Activated CD4-positive, alpha-beta T cell treated with anti-CD3 and anti-CD28 coated beads, Interleukin-2, amount 10 ng/mL, durations not matched to agents 7 days and 5 days (primary cell): ENCODE data around the gene ADAMTS19. TPM values are rescaled to one million over a fixed set of nuclear protein-coding genes. Genes with fewer than 3 reads are reported as not detected.
"Not testable (repeated sequence)": the region's sequence is repeated elsewhere in the genome, so short reads cannot be mapped to it uniquely, and the experiment has no call there.

Experiments used
- CTCF ChIA-PET: fragments of 350-600 bp; sonication (Branson Sonifier 250); formaldehyde crosslinking; loops from one replicate; lab custom pipeline; 2021; ENCODE audit warnings: antibody characterized with exemption; lab: Charles Lee
- POLR2A ChIA-PET: fragments of 350-600 bp; sonication (Branson Sonifier 250); formaldehyde crosslinking; loops from one replicate; lab custom pipeline; 2021; ENCODE audit warnings: antibody characterized with exemption; lab: Charles Lee
- DNase-seq: peaks from one replicate; pipeline ENCODE4 v3.0.0-alpha.2; 2020
- H3K27ac Mint-ChIP-seq: one replicate; pipeline ENCODE4 v1.8.0; 2021; ENCODE audit warnings: mild to moderate bottlenecking, moderate library complexity, mixed read lengths
- H3K27me3 Mint-ChIP-seq: one replicate; pipeline ENCODE4 v1.8.0; 2021; ENCODE audit warnings: mixed read lengths
- H3K36me3 Mint-ChIP-seq: one replicate; pipeline ENCODE4 v1.8.0; 2021; ENCODE audit warnings: low read depth, mixed read lengths
- H3K4me1 Mint-ChIP-seq: one replicate; pipeline ENCODE4 v1.8.0; 2021; ENCODE audit warnings: mixed read lengths
- H3K4me3 Mint-ChIP-seq: one replicate; pipeline ENCODE4 v1.8.0; 2021; ENCODE audit warnings: mild to moderate bottlenecking, moderate library complexity, mixed read lengths
- H3K9me3 Mint-ChIP-seq: one replicate; pipeline ENCODE4 v1.8.0; 2021; ENCODE audit warnings: mixed read lengths
- total RNA-seq, 2 experiments: library from RNA; stranded (reverse); gene quantifications; one replicate each; pipeline ENCODE4 v1.2.3, GENCODE V29; 2021

The ADAMTS19 gene
- total RNA-seq, 2 experiments from 2014 or later = not detected

DNA sequence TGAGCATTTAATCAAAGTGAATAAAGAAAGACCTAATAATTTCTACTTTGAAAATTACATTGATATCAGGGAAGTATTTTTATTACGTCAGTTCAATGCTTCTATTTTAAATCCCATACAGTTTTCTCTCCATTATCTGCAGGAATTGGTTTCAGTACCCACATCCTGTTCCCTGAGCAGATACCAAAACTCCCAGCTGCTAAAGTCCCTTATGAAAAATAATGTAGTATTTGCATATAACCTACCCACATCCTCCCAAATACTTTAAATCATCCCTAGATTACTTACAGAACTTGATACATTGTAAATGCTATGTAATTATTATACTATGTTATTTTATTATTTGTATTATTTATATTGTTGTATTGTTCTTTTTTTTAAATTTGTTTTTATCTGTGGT, 162.4 kb downstream of the ADAMTS19 start:
- no peaks in the 10 kb centered on the region for H3K9me3 Mint-ChIP-seq
- no peaks in the 10 kb centered on the region for H3K36me3 Mint-ChIP-seq
- no peak overlapping the region for H3K4me3 Mint-ChIP-seq
- no peaks in the 10 kb centered on the region for H3K4me1 Mint-ChIP-seq
- POLR2A ChIA-PET = no interaction called here
- CTCF ChIA-PET = no interaction called here
- no peak for DNase-seq
- no peaks in the 10 kb centered on the region for H3K27me3 Mint-ChIP-seq
- no peak overlapping the region for H3K27ac Mint-ChIP-seq

DNA sequence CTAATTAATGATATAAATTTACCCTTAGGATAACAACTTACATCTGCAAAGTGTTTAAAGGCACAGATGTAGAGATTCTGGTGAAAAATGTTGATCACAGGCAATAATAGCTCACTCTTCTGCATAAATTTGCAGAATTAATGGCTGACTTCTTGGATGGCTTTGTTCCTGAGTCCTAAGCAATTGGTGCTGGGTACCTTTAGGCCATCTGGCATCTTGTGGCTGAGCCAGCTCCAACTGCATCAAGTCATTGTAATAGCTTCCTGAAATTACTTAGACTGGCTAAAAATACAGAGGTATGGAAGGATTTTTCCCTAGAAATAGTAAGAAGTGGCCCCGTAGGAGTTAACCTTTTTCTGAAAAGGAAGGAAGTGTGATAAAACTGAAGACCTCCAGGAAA, 169.5 kb downstream of the ADAMTS19 start:
- H3K27ac Mint-ChIP-seq = no peak overlapping the region
- no peaks in the 10 kb centered on the region for H3K36me3 Mint-ChIP-seq
- H3K9me3 Mint-ChIP-seq = no peaks in the 10 kb centered on the region
- H3K27me3 Mint-ChIP-seq = no peaks in the 10 kb centered on the region
- POLR2A ChIA-PET = no interaction called here
- H3K4me3 Mint-ChIP-seq = no peak overlapping the region
- DNase-seq = no peak
- no peaks in the 10 kb centered on the region for H3K4me1 Mint-ChIP-seq
- CTCF ChIA-PET = no interaction called here

DNA sequence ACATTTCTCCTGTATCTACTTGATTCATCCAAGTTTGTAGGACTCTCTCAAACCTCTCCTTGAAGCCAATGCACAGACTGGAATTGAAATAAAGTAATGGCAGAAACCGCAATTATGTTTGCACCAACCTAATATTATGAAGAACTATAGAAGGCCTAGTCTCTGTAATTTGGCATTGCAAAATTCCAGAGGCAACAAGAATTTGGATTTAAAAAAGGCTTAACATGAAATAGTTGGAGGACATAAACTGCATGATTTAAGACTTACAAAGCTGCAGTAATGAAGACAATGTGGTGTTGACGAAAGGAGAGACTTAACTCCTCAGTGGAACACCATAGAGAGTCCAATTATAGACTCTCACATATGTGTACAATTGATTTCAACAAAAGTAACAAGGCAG, 170.0 kb downstream of the ADAMTS19 start:
- ChIA-PET CTCF (no interaction called here), POLR2A (no interaction called here)
- no peak overlapping the region for H3K4me3 Mint-ChIP-seq
- no peaks in the 10 kb centered on the region for H3K9me3 Mint-ChIP-seq
- no peak overlapping the region for H3K27ac Mint-ChIP-seq
- no peak for DNase-seq
- H3K36me3 Mint-ChIP-seq = no peaks in the 10 kb centered on the region
- no peaks in the 10 kb centered on the region for H3K4me1 Mint-ChIP-seq
- H3K27me3 Mint-ChIP-seq = no peaks in the 10 kb centered on the region

- no peak for DNase-seq
- no peaks in the 10 kb centered on the region for H3K36me3 Mint-ChIP-seq
- no peak overlapping the region for H3K27ac Mint-ChIP-seq
- CTCF ChIA-PET = no interaction called here
- no peaks in the 10 kb centered on the region for H3K9me3 Mint-ChIP-seq
- POLR2A ChIA-PET = no interaction called here
- no peaks in the 10 kb centered on the region for H3K4me1 Mint-ChIP-seq
- H3K4me3 Mint-ChIP-seq = no peak overlapping the region
- H3K27me3 Mint-ChIP-seq = no peaks in the 10 kb centered on the region
Observed at GRCh38 chr5:129631961-129632360, 171.9 kb downstream of the ADAMTS19 start.

GRCh38 chr5:129637501-129637900, 177.4 kb downstream of the ADAMTS19 start:
- POLR2A ChIA-PET, H3K4me3 Mint-ChIP-seq, CTCF ChIA-PET, DNase-seq, H3K36me3 Mint-ChIP-seq, H3K27me3 Mint-ChIP-seq, H3K4me1 Mint-ChIP-seq, H3K27ac Mint-ChIP-seq, H3K9me3 Mint-ChIP-seq: not testable (repeated sequence)

- H3K27me3 Mint-ChIP-seq = no peaks in the 10 kb centered on the region
- H3K27ac Mint-ChIP-seq = no peak overlapping the region
- no peak overlapping the region for H3K4me3 Mint-ChIP-seq
- no peaks in the 10 kb centered on the region for H3K9me3 Mint-ChIP-seq
- DNase-seq = no peak
- ChIA-PET POLR2A (no interaction called here), CTCF (no interaction called here)
- H3K36me3 Mint-ChIP-seq = no peaks in the 10 kb centered on the region
- H3K4me1 Mint-ChIP-seq = no peaks in the 10 kb centered on the region
Observed at GRCh38 chr5:129639331-129639730, 179.2 kb downstream of the ADAMTS19 start.

GRCh38 chr5:129652349-129653056, 192.4 kb downstream of the ADAMTS19 start:
- no peak for DNase-seq
- Mint-ChIP-seq H3K27me3 (no peaks in the 10 kb centered on the region), H3K4me1 (no peaks in the 10 kb centered on the region), H3K4me3 (no peak overlapping the region), H3K27ac (no peak overlapping the region), H3K9me3 (no peaks in the 10 kb centered on the region), H3K36me3 (no peaks in the 10 kb centered on the region)
- CTCF ChIA-PET = no interaction called here
- POLR2A ChIA-PET = no interaction called here

DNA sequence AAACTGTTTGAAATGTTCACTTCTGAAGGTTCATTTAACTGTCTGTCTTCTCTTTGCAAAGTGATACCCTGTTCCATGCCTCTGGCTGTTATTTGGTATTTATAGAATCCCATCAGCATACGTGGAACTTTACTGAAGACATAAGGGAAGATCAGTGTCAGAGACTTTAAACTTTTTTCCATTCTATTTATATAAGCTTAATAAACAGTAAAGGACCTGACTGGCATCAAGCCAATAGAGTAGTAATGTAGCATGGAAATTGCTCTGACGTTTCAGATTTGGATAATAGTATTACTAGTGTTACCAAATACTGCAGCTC, 192.9 kb downstream of the ADAMTS19 start:
- POLR2A ChIA-PET = no interaction called here
- H3K4me3 Mint-ChIP-seq = no peak overlapping the region
- H3K36me3 Mint-ChIP-seq = no peaks in the 10 kb centered on the region
- DNase-seq = no peak
- H3K27ac Mint-ChIP-seq = no peak overlapping the region
- no peaks in the 10 kb centered on the region for H3K27me3 Mint-ChIP-seq
- CTCF ChIA-PET = no interaction called here
- H3K4me1 Mint-ChIP-seq = no peaks in the 10 kb centered on the region
- H3K9me3 Mint-ChIP-seq = no peaks in the 10 kb centered on the region

DNA sequence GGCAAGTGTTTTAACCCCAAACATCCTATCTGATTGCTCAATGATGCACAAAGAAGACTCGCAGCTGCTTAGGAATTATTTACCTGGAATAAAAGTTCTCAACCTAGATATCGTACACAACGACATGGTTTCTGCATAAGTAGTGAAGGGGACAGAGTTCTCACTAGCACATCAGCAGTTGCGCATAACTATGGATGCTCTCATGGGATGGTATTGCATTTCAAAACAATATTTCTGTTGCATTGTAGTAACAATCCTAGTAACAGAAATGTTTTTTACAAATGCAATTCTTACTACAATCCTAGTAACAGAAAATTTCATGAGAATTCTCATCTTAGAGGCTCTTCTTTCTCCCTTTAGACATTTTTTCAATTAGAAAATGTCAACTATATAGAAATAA, 193.3 kb downstream of the ADAMTS19 start:
- ChIA-PET CTCF (no interaction called here), POLR2A (no interaction called here)
- Mint-ChIP-seq H3K36me3 (no peaks in the 10 kb centered on the region), H3K27ac (no peak overlapping the region), H3K4me1 (no peaks in the 10 kb centered on the region), H3K27me3 (no peaks in the 10 kb centered on the region), H3K9me3 (no peaks in the 10 kb centered on the region), H3K4me3 (no peak overlapping the region)
- DNase-seq = no peak

DNA sequence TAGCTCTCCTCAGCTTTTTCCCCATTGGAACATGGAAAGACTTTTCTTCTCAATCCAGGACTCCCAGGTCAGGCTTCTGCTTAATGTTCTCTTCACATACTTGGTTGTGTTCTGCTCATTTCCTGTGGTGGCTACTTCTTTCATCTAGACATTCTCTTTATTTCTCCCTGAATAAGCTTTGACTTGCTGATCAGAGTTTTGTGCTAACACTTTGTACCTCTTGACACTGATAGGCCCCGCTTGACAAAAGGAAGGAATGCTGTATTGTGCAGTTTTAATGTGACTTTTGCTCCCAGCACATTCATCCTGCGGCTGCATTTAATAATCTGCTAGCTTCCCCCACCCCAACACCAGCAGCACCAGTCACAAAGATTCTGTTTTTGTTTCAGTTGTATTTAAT, 196.9 kb downstream of the ADAMTS19 start:
- CTCF ChIA-PET = no interaction called here
- Mint-ChIP-seq H3K4me1 (no peaks in the 10 kb centered on the region), H3K9me3 (no peaks in the 10 kb centered on the region)

DNA sequence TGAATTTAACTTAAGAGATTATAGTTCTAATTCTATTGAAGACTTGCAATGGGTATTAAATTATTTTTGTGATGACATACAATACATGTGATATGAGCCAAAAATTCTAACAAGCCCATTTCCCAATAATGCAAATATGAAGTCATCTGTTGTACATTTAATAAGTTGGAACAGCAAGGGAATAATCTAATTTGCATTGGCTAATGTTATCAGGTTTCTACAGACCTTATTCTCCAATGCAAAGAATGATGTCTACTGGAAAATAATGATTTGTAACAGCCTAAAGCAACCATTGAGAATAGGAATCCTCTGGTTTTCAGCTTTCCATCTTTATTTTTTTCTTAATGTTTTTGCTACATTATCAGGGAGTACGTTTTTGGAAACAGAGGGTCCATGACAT, 198.7 kb downstream of the ADAMTS19 start:
- Mint-ChIP-seq H3K9me3 (no peaks in the 10 kb centered on the region), H3K27ac (no peak overlapping the region), H3K27me3 (no peaks in the 10 kb centered on the region), H3K36me3 (no peaks in the 10 kb centered on the region), H3K4me3 (no peak overlapping the region), H3K4me1 (no peaks in the 10 kb centered on the region)
- no peak for DNase-seq
- CTCF ChIA-PET = no interaction called here
- POLR2A ChIA-PET = no interaction called here

More for the DNA sequence above, 196.9 kb downstream of the ADAMTS19 start:
- no peaks in the 10 kb centered on the region for H3K27me3 Mint-ChIP-seq
- POLR2A ChIA-PET = no interaction called here
- H3K36me3 Mint-ChIP-seq = no peaks in the 10 kb centered on the region
- H3K27ac Mint-ChIP-seq = no peak overlapping the region
- no peak for DNase-seq
- no peak overlapping the region for H3K4me3 Mint-ChIP-seq

DNA sequence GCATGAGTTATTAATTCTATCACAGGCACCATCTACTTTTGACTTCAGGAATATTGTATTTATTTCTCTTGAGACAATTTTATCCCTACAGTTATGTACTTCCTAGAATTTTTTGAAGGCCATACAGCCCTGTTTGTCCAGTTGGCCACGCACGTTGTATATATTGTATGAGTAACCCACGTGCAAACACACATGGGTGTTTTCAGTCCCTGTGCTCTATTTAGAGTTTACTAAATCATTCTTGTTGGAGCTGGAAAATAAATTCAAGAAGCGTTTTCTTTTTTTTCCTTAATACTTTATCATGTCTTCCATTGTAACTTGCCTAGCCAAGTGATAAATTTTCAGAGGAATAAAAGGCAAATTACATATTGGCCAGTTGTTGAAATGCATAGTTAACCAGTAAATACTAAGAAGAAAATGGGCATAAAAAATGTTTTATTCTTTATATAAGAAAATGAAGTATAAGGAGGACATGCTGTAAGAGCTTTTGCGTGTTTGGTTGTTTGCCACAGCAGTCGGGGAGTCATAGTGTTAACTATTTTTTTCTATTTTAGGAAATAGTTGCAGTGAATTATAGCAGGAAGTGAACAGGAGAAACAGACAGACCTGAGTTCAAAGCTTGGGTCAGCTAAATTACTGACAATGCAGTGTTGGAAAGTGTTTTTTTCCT, 201.4 kb downstream of the ADAMTS19 start:
- Mint-ChIP-seq H3K27me3 (no peaks in the 10 kb centered on the region), H3K36me3 (no peaks in the 10 kb centered on the region), H3K27ac (no peak overlapping the region), H3K4me3 (no peak overlapping the region), H3K4me1 (no peaks in the 10 kb centered on the region), H3K9me3 (no peaks in the 10 kb centered on the region)
- ChIA-PET CTCF (no interaction called here), POLR2A (no interaction called here)
- no peak for DNase-seq

DNA sequence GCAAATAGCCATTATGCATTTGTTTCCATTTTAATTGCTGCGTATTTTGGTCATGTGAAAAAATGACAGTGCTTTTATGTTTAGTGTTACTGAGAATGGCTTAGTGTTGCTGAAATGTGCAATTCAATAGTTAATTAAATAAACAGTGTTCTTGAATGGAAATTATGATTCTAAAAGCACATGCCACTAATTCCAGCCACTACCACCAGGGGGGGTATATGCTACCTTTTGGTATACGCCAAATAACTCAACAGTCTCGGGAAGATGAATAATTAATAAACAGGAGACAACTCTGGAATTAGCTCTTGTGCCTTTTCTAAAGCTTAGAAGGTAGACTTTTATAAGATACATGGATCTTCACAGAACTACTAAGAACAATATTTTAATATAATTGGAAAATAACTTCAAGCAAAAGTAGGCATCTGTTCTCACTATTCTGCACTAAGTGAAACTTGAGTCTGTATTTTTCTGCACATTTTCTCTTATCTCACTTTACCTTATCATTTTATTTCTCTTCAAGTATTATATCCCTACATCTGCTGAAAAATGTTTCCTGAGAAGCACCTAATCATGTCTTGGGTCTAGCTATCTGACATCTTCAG, 204.3 kb downstream of the ADAMTS19 start:
- Mint-ChIP-seq H3K4me3 (no peak overlapping the region), H3K9me3 (no peaks in the 10 kb centered on the region), H3K4me1 (no peaks in the 10 kb centered on the region), H3K27ac (no peak overlapping the region), H3K27me3 (no peaks in the 10 kb centered on the region), H3K36me3 (no peaks in the 10 kb centered on the region)
- DNase-seq = peak; percentile 41
- ChIA-PET POLR2A (no interaction called here), CTCF (no interaction called here)
